ENCODE data around the gene ST8SIA5. TPM values are rescaled to one million over a fixed set of nuclear protein-coding genes. Genes with fewer than 3 reads are reported as not detected.

The ST8SIA5 gene
- total and polyA plus RNA-seq, 5 donors, result 3.4 to 16.0 (median 10.3) TPM

DNA sequence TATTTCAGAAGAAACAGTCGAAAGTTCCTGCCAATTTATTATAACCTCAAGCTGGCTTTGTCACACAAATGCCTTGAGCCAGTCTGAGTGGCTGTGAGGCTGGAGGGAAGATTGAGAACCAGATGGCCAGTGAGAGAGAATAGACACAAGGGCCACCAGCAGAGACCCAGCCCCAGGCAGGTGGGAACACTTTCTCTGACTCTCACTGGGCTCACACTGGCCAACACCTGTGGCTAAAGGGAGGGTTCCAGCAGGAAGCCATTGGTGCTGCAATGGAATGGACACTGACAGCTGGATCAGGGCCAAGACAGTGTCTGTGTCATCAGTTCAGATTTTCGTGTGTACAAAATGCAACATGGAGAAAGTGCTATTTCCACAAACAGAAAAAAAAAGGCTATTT lies 129.7 kb downstream of the ST8SIA5 start:
- intact Hi-C loops (cut with DNase I), result no loop called here
- H3K27me3 ChIP-seq (ENCODE audit: control insufficient read depth, insufficient read depth), result no peaks in the 10 kb centered on the region

DNA sequence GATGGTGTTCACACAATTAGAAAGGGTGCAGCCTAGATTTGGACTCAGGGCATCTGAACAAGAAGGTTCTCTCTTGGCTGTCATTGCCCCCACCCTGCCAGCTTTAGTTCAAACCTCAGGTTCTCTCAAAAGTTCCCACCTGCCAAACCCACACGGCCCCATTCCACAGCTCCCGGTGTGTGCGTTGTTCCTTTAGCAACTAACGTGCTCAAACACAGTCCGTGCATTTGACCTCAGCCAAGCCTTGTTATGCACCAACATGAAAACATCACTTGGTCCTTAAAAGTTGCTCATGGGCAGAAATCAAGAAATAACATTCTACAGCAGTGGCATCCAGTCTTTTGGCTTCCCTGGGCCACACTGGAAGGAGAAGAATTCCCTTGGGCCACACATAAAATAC lies 131.8 kb downstream of the ST8SIA5 start:
- H3K27me3 ChIP-seq (ENCODE audit: control insufficient read depth, insufficient read depth), result no peaks in the 10 kb centered on the region
- WGBS, result 90% methylated on average over 5 of the region's 5 CpGs
- DNase-seq (no peak), ATAC-seq (no peak)
- no peaks in the 10 kb centered on the region for H3K9me3 ChIP-seq (ENCODE audit: control insufficient read depth, low read length)
- H3K4me3 ChIP-seq (ENCODE audit: low read length), result no peak overlapping the region
- intact Hi-C loops (cut with DNase I), result no loop called here
- no peaks in the 10 kb centered on the region for H3K4me1 ChIP-seq (ENCODE audit: control insufficient read depth, insufficient read depth, low read length)
- H3K27ac ChIP-seq (ENCODE audit: low read length), result no peak overlapping the region

More for the DNA sequence above, 129.7 kb downstream of the ST8SIA5 start:
- Histone ChIP-seq H3K9me3 (ENCODE audit: control insufficient read depth, low read length) (no peaks in the 10 kb centered on the region), H3K4me3 (ENCODE audit: low read length) (no peak overlapping the region), H3K4me1 (ENCODE audit: control insufficient read depth, insufficient read depth, low read length) (no peaks in the 10 kb centered on the region), H3K27ac (ENCODE audit: low read length) (no peak overlapping the region)
- no peak for ATAC-seq
- DNase-seq, result no peak
- WGBS, result 55% methylated on average over 2 of the region's 2 CpGs

DNA sequence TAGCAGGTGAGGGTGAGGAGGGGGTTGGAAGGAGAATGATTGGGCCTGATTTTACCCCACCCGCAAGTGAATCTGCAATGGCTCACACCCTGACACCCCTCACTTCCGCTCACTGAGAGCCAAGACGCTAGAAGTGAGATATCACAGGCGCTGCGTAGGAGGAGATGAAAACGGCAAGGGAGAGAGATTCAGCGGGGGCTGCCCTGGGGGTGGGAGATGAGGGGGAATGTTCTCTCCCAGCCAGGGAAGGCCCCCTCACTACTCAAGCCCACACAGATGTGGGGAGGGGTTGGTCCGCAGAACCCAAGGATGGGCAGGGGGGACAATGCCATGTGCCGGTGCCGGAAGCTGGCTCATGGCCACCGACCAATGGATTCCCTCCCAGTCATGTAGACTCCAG lies 132.7 kb downstream of the ST8SIA5 start:
- Histone ChIP-seq H3K27me3 (ENCODE audit: control insufficient read depth, insufficient read depth) (no peaks in the 10 kb centered on the region), H3K27ac (ENCODE audit: low read length) (no peak overlapping the region), H3K4me3 (ENCODE audit: low read length) (no peak overlapping the region), H3K4me1 (ENCODE audit: control insufficient read depth, insufficient read depth, low read length) (no peaks in the 10 kb centered on the region), H3K9me3 (ENCODE audit: control insufficient read depth, low read length) (no peaks in the 10 kb centered on the region)
- intact Hi-C loops (cut with DNase I), result no loop called here
- DNase-seq, result no peak
- WGBS, result 32% methylated on average over 11 of the region's 11 CpGs
- ATAC-seq, result peak in 1 of 2 donors; percentile 17

DNA sequence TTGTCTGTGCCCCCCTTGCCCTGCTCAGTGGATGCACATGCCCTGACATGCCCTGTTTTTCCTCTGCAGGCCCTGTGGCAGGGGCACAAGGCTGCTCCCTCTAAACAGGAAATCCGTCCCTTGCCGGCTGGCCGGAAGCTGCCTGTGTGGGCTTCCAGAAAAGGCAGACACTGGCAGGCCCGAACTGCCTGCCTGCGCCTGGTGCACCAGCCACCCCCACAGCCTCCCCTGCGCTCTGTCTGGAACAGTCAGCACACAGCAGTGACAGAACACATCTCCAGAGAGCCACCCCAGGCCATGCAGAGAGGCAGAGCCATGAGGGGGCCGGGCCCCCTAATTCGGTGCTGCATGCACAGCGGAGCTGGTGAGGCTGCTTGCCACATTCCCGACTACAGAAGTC lies 133.3 kb downstream of the ST8SIA5 start:
- H3K4me3 ChIP-seq (ENCODE audit: low read length), result no peak overlapping the region
- H3K4me1 ChIP-seq (ENCODE audit: control insufficient read depth, insufficient read depth, low read length), result no peaks in the 10 kb centered on the region
- intact Hi-C loops (cut with DNase I), result no loop called here
- 21% methylated on average over 10 of the region's 10 CpGs for WGBS
- ATAC-seq (peak; percentile 38 to 66), DNase-seq (peak; percentile 21 to 65 (median 59))
- H3K9me3 ChIP-seq (ENCODE audit: control insufficient read depth, low read length), result no peaks in the 10 kb centered on the region
- H3K27me3 ChIP-seq (ENCODE audit: control insufficient read depth, insufficient read depth), result no peaks in the 10 kb centered on the region
- no peak overlapping the region for H3K27ac ChIP-seq (ENCODE audit: low read length)

DNA sequence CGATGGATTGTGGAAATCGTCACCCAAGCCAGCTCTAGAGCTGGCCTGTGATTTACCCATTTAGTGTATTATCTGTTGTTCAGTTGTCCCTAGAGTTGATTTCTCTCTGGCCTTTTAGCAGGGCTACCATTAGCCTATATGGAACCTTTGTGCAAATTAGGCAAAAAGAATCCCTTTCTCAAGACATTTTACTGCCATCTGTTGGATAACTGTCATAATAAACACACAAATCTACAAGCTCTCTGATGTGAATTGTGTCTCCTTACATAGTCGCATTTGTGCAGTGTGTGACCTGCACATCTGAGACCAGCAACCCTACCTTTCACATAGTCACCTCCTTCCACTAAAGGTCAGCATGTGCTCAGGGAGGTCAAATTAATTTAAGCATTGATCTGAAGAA lies 133.9 kb downstream of the ST8SIA5 start:
- intact Hi-C loops (cut with DNase I), result no loop called here
- H3K9me3 ChIP-seq (ENCODE audit: control insufficient read depth, low read length), result no peaks in the 10 kb centered on the region
- H3K4me3 ChIP-seq (ENCODE audit: low read length), result no peak overlapping the region
- no peaks in the 10 kb centered on the region for H3K27me3 ChIP-seq (ENCODE audit: control insufficient read depth, insufficient read depth)
- DNase-seq, result no peak
- H3K4me1 ChIP-seq (ENCODE audit: control insufficient read depth, insufficient read depth, low read length), result no peaks in the 10 kb centered on the region
- no peak overlapping the region for H3K27ac ChIP-seq (ENCODE audit: low read length)
- 80% methylated on average over 3 of the region's 3 CpGs for WGBS
- ATAC-seq, result no peak

DNA sequence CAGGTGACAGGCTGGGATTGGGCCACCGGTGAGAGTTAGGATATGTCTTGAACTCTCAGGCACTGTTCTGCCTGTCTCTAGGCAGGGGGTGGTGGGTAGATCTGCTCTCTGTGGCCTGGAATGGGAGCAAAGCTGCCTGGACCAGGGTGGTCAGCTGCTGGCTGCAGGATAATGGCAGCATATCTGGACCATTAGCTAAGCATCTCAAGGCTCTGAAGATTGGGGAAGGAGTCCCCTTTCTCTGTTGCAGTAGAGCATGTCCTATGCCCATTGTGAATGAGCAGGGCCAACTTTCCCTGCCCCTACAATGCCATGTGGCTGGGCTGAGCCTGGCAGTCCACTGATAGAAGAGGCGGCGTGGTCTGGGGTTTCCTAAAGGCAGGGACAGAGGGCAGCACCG lies 134.4 kb downstream of the ST8SIA5 start:
- no peak overlapping the region for H3K27ac ChIP-seq (ENCODE audit: low read length)
- no peaks in the 10 kb centered on the region for H3K4me1 ChIP-seq (ENCODE audit: control insufficient read depth, insufficient read depth, low read length)
- H3K27me3 ChIP-seq (ENCODE audit: control insufficient read depth, insufficient read depth), result no peaks in the 10 kb centered on the region
- no peaks in the 10 kb centered on the region for H3K9me3 ChIP-seq (ENCODE audit: control insufficient read depth, low read length)
- DNase-seq, result no peak
- no peak overlapping the region for H3K4me3 ChIP-seq (ENCODE audit: low read length)
- WGBS, result 94% methylated on average over 4 of the region's 4 CpGs
- intact Hi-C loops (cut with DNase I), result no loop called here
- no peak for ATAC-seq

DNA sequence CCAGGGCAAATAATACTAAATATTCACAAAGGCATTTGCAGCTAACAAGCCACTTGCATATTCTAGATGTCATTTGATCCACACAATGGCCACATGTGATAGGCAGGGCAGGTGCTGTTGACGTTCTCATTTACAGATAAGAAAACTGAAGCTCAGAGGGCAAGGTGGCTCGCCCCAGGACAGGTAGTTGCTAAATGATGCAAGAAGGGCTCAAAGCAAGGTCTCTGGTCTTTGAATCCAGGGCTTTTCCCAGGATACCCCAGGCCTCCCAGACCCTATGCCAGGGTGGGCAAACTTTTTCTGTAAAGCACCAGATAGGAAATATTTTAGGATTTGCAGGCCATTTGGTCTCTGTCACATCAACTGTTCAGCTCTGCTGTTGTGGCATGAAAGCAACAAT lies 135.0 kb downstream of the ST8SIA5 start:
- no peaks in the 10 kb centered on the region for H3K4me1 ChIP-seq (ENCODE audit: control insufficient read depth, insufficient read depth, low read length)
- H3K4me3 ChIP-seq (ENCODE audit: low read length), result no peak overlapping the region
- WGBS, result 70% methylated on average over 2 of the region's 2 CpGs
- H3K27me3 ChIP-seq (ENCODE audit: control insufficient read depth, insufficient read depth), result no peaks in the 10 kb centered on the region
- intact Hi-C loops (cut with DNase I), result no loop called here
- H3K9me3 ChIP-seq (ENCODE audit: control insufficient read depth, low read length), result no peaks in the 10 kb centered on the region
- no peak overlapping the region for H3K27ac ChIP-seq (ENCODE audit: low read length)
- ATAC-seq (no peak), DNase-seq (no peak)

DNA sequence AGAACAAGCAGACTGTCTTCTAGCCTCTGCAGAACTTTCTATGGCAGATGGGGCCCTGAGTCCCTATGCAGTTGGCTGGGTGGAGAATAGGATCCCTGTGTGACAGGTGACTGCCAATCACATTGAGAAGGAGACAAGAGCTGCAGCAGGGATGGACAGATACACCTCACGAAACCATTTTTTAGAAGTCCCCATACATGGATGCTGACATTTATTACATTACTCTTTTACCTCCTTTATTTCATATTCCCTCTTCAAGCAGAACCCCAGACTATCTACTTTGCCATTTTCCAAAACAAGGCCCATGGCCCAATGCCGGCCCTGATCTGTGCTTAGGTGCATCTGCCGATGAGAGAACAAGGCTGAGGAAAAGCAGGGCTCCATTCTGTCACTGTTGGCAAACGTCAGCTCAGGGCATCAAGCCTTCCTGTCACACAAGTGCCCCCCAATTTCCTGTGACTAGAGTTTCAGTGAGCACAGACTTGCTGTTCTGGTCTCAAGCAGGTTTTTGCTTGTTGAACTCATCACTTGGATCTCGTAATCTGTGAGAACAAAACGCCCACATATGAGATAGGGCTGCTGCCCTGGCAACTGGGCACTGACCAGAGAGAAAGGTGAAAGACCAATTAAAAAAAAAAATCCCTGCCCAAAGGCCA lies 135.6 kb downstream of the ST8SIA5 start:
- 77% methylated on average over 6 of the region's 6 CpGs for WGBS
- Histone ChIP-seq H3K9me3 (ENCODE audit: control insufficient read depth, low read length) (no peaks in the 10 kb centered on the region), H3K4me3 (ENCODE audit: low read length) (no peak overlapping the region), H3K27ac (ENCODE audit: low read length) (no peak overlapping the region), H3K4me1 (ENCODE audit: control insufficient read depth, insufficient read depth, low read length) (no peaks in the 10 kb centered on the region), H3K27me3 (ENCODE audit: control insufficient read depth, insufficient read depth) (no peaks in the 10 kb centered on the region)
- intact Hi-C loops (cut with DNase I), result no loop called here
- DNase-seq, result no peak
- ATAC-seq, result no peak

DNA sequence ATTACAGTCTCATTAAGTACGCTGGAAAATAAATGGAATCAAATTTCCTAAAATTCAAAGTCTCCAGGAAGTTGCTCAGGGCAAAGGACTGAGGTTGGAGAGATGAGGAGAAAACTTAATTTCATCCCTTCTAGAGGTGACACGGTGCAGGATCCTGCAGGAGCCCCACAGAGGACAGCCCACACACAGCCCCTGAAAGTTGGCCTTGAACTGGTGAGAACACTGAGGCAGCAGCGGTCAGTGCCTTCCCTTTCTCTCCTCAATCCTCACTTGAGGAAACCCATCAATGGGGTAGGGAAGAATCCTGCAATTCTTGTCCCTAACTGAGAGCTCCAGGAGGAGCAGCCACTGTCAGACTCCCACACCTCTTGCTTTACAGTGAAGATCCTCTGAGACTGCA lies 137.3 kb downstream of the ST8SIA5 start:
- no peak overlapping the region for H3K27ac ChIP-seq (ENCODE audit: low read length)
- intact Hi-C loops (cut with DNase I), result no loop called here
- H3K4me1 ChIP-seq (ENCODE audit: control insufficient read depth, insufficient read depth, low read length), result no peaks in the 10 kb centered on the region
- DNase-seq, result no peak
- no peak for ATAC-seq
- no peak overlapping the region for H3K4me3 ChIP-seq (ENCODE audit: low read length)
- H3K27me3 ChIP-seq (ENCODE audit: control insufficient read depth, insufficient read depth), result no peaks in the 10 kb centered on the region
- WGBS, result 76% methylated on average over 3 of the region's 3 CpGs
- H3K9me3 ChIP-seq (ENCODE audit: control insufficient read depth, low read length), result no peaks in the 10 kb centered on the region

Other genes with a start within 250 kb of the ST8SIA5 start
- gene LOXHD1, start 99.8 kb downstream of the ST8SIA5 start, total RNA-seq, result under 1 TPM; 0.15 to 0.54 (median 0.30) TPM
- 0.34 TPM for gene LOXHD1, start 99.8 kb downstream of the ST8SIA5 start, polyA plus RNA-seq
- 10 to 100 TPM; 35.7 to 44.0 (median 42.1) TPM for gene PIAS2, start 160.5 kb upstream of the ST8SIA5 start, total RNA-seq
- gene PIAS2, start 160.5 kb upstream of the ST8SIA5 start, polyA plus RNA-seq, result 7.7 TPM
- gene KATNAL2, start 160.5 kb upstream of the ST8SIA5 start, total RNA-seq, result 1 to 10 TPM; 5.2 to 7.0 (median 6.3) TPM
- gene KATNAL2, start 160.5 kb upstream of the ST8SIA5 start, polyA plus RNA-seq, result 5.0 TPM